ENCODE measurements around the gene NPAT. TPM values are rescaled to one million over a fixed set of nuclear protein-coding genes. Genes with fewer than 3 reads are reported as not detected.

Gene NPAT
- total and polyA plus RNA-seq, 2 of the 13 experiments (the other 11 are each of a cell fraction or from before 2014, with no cell fraction given): 4.4 to 11.2 TPM

DNA sequence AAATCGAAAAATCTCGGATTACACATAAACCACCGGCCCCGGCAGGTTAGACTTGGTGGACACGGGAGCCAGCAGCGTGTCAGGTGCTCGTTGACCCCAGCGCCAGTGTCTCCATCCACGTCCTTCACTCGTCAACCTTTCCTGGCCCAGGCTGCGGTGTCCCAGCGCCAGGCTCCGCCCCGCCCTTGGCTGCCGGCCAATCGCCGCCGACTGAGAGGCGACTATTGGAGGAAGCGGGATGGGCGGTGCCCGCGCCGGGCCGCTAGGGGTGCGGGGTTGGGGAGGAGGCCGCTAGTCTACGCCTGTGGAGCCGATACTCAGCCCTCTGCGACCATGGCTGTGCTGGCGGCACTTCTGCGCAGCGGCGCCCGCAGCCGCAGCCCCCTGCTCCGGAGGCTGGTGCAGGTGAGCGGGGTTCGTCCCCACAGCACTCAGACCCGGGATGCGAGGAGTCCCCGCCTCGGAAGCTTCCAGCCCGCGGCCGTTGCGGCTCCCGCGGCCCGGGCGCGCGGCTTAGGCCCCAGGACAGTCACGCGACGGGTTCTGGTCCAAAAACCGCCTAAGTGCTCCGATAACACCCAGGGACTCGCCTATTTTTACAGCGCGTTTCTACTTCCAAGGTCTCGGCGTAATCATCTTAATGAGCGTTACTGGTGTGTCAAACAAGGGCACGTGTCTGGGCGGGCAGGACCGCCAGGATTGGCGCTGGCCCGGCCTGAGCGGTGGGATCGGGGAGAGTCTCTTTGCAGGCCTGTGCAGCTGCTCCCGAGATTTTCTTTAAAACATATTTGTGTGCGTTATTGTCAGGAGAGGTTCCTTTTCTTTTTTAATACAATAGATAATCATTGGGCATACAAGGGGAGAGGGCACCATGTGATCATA lies 100.9 kb downstream of the NPAT start, which contains the start of gene ACAT1 (continued):
- TF ChIP-seq PAX8 (CRISPR knock-in tag; IDR thresholded peaks at IDR 0.05; ENCODE audit: borderline replicate concordance): no peak
- no peak for TF ChIP-seq MBD4 (IDR thresholded peaks at IDR 0.05; ENCODE audit: borderline replicate concordance, low read length)
- TF ChIP-seq HNF4A (CRISPR knock-in tag; IDR thresholded peaks at IDR 0.05): no peak; the same call in 1 of the 2 replicates
- TF ChIP-seq MZF1 (CRISPR knock-in tag; IDR thresholded peaks at IDR 0.05; ENCODE audit: borderline replicate concordance): no peak
- TF ChIP-seq ZNF598 (CRISPR knock-in tag; IDR thresholded peaks at IDR 0.05; ENCODE audit: borderline replicate concordance): peak; percentile 79; the same call in 1 of the 2 replicates
- peak; percentile 93 for TF ChIP-seq EED (CRISPR knock-in tag; IDR thresholded peaks at IDR 0.05)
- TF ChIP-seq ZNF747 (CRISPR knock-in tag; IDR thresholded peaks at IDR 0.05; ENCODE audit: borderline replicate concordance): peak; percentile 41; the same call in 1 of the 2 replicates
- peak; percentile 77; the same call in 1 of the 2 replicates for TF ChIP-seq ZNF333 (CRISPR knock-in tag; IDR thresholded peaks at IDR 0.05; ENCODE audit: borderline replicate concordance)
- TF ChIP-seq ZNF550 (CRISPR knock-in tag; IDR thresholded peaks at IDR 0.05; ENCODE audit: borderline replicate concordance): no peak
- TF ChIP-seq RFXANK (CRISPR knock-in tag; IDR thresholded peaks at IDR 0.05): no peak
- TF ChIP-seq ZNF780A (CRISPR knock-in tag; IDR thresholded peaks at IDR 0.05): no peak
- TF ChIP-seq ZNF30 (CRISPR knock-in tag; IDR thresholded peaks at IDR 0.05): no peak
- TF ChIP-seq ZNF337 (CRISPR knock-in tag; IDR thresholded peaks at IDR 0.05; ENCODE audit: borderline replicate concordance, low read depth): 0 out of 2 replicates have a peak, but pooled peaks have one; percentile 38
- TF ChIP-seq ZNF772 (CRISPR knock-in tag; IDR thresholded peaks at IDR 0.05): peak; percentile 98
- TF ChIP-seq ZNF253 (CRISPR knock-in tag; IDR thresholded peaks at IDR 0.05; ENCODE audit: borderline replicate concordance): 0 out of 2 replicates have a peak, but pooled peaks have one; percentile 43
- TF ChIP-seq ZSCAN25 (CRISPR knock-in tag; IDR thresholded peaks at IDR 0.05): no peak
- peak; percentile 54 for TF ChIP-seq PHF21A (CRISPR knock-in tag; IDR thresholded peaks at IDR 0.05)
- 0 out of 2 replicates have a peak, but pooled peaks have one; percentile 54 for TF ChIP-seq ZNF20 (CRISPR knock-in tag; IDR thresholded peaks at IDR 0.05)
- no peak for TF ChIP-seq PRMT3 (CRISPR knock-in tag; IDR thresholded peaks at IDR 0.05; ENCODE audit: borderline replicate concordance, low read depth)
- no peak for TF ChIP-seq SMC3 (IDR thresholded peaks at IDR 0.05; ENCODE audit: low read length)
- no peak; the same call in 1 of the 2 replicates for TF ChIP-seq KLF6 (CRISPR knock-in tag; IDR thresholded peaks at IDR 0.05)
- no peak for TF ChIP-seq MTF2 (CRISPR knock-in tag; IDR thresholded peaks at IDR 0.05; ENCODE audit: borderline replicate concordance)
- TF ChIP-seq KDM3A (CRISPR knock-in tag; IDR thresholded peaks at IDR 0.05; ENCODE audit: low read depth): peak; percentile 83; the same call in 1 of the 2 replicates
- TF ChIP-seq NFE2L2 (IDR thresholded peaks at IDR 0.05; ENCODE audit: low read length): no peak
- TF ChIP-seq ZFYVE20 (CRISPR knock-in tag; IDR thresholded peaks at IDR 0.05; ENCODE audit: borderline replicate concordance, low read depth): peak; percentile 65; the same call in 1 of the 2 replicates
- no peak for TF ChIP-seq ZC3H4 (CRISPR knock-in tag; IDR thresholded peaks at IDR 0.05; ENCODE audit: borderline replicate concordance)
- TF ChIP-seq, protein P1, sequence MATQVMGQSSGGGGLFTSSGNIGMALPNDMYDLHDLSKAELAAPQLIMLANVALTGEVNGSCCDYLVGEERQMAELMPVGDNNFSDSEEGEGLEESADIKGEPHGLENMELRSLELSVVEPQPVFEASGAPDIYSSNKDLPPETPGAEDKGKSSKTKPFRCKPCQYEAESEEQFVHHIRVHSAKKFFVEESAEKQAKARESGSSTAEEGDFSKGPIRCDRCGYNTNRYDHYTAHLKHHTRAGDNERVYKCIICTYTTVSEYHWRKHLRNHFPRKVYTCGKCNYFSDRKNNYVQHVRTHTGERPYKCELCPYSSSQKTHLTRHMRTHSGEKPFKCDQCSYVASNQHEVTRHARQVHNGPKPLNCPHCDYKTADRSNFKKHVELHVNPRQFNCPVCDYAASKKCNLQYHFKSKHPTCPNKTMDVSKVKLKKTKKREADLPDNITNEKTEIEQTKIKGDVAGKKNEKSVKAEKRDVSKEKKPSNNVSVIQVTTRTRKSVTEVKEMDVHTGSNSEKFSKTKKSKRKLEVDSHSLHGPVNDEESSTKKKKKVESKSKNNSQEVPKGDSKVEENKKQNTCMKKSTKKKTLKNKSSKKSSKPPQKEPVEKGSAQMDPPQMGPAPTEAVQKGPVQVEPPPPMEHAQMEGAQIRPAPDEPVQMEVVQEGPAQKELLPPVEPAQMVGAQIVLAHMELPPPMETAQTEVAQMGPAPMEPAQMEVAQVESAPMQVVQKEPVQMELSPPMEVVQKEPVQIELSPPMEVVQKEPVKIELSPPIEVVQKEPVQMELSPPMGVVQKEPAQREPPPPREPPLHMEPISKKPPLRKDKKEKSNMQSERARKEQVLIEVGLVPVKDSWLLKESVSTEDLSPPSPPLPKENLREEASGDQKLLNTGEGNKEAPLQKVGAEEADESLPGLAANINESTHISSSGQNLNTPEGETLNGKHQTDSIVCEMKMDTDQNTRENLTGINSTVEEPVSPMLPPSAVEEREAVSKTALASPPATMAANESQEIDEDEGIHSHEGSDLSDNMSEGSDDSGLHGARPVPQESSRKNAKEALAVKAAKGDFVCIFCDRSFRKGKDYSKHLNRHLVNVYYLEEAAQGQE (IDR thresholded peaks at IDR 0.05; ENCODE audit: borderline replicate concordance in 1 of 2, low read depth in 1 of 2, low read length in 2 of 2): no peak; a peak in 1 of 4 replicates
- TF ChIP-seq ZNF124 (CRISPR knock-in tag; IDR thresholded peaks at IDR 0.05): peak; percentile 52; the same call in 1 of the 2 replicates

Measured in HepG2 (cell line).